Stimulated activated naive CD8-positive, alpha-beta T cell treated with anti-CD3 and anti-CD28 coated beads, Interleukin-15, Interleukin-2, amounts not matched to agents 100 U/mL and 50 U/mL, for 24 hours (primary cell): ENCODE data around the gene THAP7.
A peak's percentile ranks its signal among the peaks of the same experiment; 100 is the strongest.
"Not testable (repeated sequence)": the region's sequence is repeated elsewhere in the genome, so short reads cannot be mapped to it uniquely, and the experiment has no call there.

Experiments used
- ATAC-seq: fragments of 150-1000 bp; cut with Tn5 transposase; one replicate; pipeline ENCODE4 v1.10.0; 2021
- DNase-seq: peaks from one replicate; pipeline ENCODE4 v3.0.0; 2021

Gene THAP7, protein sequence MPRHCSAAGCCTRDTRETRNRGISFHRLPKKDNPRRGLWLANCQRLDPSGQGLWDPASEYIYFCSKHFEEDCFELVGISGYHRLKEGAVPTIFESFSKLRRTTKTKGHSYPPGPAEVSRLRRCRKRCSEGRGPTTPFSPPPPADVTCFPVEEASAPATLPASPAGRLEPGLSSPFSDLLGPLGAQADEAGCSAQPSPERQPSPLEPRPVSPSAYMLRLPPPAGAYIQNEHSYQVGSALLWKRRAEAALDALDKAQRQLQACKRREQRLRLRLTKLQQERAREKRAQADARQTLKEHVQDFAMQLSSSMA

DNA sequence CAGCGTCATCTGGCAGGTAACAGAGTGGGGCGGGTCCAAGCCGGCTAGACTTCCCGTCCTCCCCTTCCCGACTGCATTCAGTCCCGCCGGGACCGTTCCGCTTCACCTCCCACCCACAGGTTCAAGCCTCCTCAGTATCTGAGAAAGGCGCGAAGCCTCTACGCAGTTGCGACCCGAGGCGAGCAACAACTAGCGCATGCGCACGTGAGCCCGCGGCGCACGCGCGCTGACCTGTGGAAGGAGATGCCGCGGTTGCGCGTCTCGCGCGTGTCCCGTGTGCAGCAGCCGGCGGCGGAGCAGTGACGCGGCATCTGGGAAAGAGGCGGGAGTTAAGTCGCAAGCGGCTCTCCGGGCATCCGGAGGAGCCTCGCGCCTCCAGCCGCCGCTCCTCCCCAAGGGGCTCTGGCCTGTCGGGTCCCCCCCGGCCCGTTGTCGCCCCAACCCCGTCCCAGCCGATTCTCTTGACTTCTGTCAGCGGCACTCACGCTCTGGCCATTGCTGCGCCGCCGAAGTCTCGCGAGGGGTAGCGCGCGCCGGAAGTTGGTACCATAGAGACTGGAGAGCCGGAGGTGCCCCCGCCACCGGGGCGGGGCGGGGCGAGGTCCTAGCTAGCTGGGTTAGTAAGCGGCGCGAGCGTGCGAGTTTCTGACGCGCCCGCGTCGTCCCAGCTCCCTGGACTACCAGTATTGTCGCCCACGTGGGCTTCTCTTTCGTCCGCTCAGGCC is at the start of gene THAP7:
Gene THAP7 (minus strand): TSS at position 518 of the 725 bp plus-strand sequence. CDS start 207 bp downstream, at position 311.
- ATAC-seq (peak; percentile 93), DNase-seq (peak; percentile 97)

DNA sequence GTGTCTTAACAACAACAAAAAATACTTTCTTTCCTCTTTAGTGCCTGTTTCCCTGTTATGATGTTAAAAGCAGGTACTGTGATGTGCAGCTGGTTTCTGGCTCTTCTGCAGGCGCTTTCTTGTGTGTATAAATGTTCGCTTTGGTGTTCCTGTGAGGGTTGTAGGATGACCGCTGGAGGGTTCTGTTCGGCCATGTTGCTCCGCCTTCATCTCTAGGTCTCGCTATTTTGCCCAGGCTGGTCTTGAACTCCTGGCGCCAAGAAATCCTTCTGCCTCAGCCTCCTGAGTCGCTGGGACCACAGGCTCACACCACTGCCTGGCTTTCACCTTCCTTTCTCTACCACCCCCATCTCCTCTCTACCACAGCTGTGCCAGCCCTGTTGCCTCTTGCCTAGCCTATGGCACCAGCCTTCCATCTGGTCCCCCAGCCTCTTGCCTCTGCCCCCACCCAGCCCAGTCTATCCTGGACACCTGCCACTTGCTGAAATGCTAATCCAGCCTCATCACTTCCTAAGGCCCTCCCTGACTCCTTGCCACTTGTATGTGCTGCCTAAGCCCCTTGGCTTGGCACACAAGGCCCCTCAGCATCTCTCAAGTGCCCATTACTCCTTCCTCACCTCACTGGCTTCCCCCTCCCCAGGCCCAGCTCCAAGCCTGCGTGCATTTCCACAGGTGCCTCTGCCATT is 49.4 kb upstream of the THAP7 start:
- ATAC-seq: no peak
- DNase-seq: no peak

DNA sequence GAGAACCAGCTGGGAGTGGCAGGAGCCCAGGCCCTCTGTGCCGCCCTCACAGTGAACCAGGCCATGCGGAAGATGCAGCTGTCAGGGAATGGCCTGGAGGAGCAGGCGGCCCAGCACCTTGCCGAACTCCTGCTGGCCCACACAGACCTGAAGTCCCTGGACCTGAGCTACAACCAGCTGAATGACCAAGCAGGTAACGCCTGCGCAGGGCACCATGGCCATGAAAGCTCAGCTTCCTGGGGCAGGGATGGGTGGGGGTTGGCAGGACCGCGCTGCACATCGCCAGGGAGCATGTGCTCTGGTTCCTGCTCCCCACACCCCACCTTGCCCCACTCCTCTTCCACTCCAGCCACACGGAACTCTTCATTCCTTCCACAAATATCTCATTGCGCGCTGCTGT is 47.0 kb upstream of the THAP7 start:
- DNase-seq, ATAC-seq: not testable (repeated sequence)

DNA sequence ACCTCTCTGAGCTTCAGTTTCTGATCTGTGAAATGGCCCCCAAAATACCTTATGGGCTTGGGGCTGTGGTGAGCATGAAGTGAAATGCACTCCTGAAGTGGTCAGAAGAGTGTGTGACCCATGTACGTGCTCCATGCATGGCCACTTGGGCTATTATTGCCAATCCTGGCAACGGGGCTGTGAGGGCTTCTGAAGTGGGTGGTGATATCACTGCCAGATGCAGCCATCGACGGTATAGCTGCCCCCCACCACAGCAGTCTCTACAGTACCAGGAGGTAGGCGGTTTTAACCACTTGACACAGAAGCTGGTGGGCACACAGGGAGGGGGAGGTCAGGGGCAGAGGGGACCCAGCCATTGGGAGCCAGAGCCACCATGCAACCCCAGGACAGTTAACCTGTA is 46.5 kb upstream of the THAP7 start:
- not testable (repeated sequence) for ATAC-seq

DNA sequence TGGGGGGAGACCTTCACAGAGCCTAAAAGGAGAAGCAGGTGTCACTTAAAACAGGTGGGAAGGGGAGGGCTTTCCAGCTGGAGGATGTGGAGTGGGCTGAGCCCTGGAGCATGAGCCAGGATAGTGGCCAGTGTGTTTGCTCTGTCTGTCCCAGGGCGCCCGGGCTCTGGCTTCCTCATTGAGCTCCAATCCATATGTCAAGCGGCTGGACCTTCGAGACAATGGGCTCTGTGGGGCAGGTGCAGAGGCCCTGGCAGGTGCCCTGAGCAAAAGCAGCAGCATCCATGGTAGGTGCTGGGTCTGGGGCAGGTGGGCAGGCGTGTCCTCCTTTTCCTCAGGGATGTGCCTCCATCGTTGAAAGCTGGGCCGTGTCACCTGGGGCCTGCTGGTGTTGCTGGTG is 45.8 kb upstream of the THAP7 start:
- DNase-seq (no peak), ATAC-seq (no peak)

More for the DNA sequence above, 46.5 kb upstream of the THAP7 start:
- DNase-seq: not testable (repeated sequence)

DNA sequence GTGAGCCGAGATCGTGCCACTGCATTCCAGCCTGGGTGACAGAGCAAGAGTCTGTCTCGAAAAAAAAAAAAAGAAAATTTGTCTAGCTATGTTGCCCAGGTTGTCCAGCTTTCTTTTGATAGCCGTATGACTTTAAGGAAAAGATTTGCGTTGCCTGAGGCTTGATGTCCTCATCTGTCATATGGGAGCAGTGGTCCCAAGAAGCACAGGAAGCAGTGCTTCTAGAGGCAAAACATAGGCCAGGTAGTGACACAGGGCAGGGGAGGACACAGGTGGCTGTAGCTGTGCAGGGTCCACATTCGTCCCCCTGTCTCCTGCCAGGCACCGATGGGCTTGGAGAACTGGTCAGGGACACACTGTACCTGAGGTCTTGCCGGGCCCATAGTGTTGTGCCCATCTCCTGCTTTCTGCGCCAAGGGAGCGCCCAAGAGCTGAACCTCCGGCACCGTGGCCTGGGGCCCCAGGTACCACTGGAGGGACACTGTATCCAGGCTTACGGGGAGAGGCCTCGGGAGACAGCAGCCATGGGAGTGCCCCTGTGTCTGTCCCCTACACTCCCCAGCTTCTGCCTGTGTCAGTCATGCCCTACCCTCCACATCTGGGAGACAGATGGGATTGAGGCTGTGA is 45.2 kb upstream of the THAP7 start:
- DNase-seq (no peak), ATAC-seq (no peak)

DNA sequence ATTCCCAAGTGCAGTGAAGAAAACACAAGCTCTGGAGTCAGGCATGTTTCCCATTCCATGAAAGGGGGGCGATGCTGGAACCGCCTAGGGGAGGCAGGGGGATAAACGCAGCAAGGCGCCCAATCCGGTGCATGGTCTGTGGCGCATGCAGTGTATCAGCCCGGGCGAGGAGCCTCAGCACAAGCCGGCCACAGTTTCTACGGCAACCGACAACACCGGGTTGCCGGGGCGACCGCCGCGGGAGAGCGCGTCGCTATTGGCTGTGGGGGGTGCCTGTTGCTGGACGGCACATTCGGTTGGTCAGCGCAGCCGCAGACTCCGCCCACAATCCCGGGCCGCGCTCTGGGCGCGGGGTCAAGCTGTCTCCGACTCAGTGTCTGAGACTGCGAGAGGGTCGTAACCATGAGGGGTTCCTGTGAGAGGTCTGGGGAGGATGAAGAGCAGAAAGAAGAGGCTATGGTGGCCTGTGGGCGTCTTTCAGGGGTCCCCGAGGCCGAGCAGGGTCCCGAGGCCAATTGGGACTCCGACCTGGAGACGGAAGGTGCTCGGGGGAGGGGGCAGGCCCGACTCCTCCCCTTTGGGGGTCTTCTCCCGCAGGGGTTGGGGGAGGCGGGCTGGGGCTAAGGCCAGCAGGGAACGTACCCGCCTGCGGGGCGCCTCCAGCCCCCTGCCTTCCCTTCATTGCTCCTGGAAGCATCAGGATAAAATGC is 43.8 kb upstream of the THAP7 start, which contains the start of gene LRRC74B:
Gene LRRC74B (plus strand): TSS at position 362 of the 710 bp plus-strand sequence. CDS start 41 bp downstream, at position 403.
- ATAC-seq: peak; percentile 94
- DNase-seq: peak; percentile 84

DNA sequence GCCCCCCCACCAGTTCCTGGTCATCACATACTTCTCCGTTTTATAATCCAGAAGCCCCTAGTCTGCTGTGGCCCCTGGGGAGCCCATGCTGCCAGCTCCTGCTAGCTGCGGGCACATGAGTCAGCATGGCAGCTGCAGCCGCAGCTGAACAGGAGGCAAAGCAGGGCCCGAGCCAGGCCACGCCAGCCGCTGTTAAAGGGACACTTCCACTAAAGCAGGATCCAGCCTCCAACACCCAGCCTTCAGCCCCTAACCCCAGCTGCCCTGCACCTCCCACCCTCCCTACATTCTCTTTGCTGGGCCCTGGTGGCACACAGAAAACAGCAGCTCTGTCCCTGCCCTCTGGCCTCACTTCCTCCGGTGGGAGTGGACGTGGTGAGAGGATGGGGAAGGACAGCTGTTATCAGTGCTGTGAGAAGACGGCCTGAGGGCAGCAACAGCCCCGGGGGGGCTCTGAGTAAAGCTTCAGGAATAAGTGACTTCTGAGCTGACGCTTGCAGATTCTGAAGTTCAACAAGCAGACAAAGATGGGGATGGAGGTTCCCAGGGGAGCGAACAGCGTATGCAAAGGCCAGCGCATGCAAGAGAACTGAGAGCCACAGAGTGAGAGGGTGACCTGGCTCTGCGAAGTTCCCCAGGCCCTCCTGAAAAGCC is 43.1 kb upstream of the THAP7 start:
- no peak for DNase-seq

DNA sequence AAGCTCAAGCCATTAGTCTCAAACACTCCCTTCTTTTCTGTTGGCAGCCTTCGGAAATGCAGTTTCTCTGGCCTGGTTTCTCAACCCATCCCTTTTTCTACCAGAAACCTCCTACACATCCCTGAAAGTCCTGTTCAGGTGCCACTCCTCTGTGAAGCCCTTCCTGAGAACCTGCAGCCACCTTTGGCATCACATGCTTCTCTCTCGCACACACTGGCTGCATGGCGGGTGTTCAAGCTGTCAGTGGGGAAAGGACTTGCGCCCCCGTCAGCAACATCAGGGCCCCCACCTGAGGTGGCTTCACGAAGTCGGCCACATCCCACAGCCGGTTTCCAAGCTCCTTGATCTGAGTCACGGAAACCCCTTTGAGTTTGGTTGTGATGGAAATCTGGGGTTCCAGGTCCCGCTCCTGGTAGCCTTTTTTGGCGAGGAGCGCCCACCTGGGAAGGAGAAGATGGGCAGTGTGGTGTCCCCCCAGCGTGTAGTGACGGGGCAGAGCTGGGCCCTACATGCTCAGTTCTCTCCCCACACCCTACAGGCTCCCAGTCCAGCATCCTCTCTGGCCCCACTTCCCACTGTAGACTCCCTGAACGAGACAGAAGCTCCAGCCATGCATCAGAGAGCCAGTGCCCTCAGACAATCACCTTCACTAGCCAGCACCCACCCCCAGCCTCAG is 42.1 kb upstream of the THAP7 start:
- ATAC-seq (no peak), DNase-seq (no peak)

More for the DNA sequence above, 43.1 kb upstream of the THAP7 start:
- peak; percentile 33 for ATAC-seq

DNA sequence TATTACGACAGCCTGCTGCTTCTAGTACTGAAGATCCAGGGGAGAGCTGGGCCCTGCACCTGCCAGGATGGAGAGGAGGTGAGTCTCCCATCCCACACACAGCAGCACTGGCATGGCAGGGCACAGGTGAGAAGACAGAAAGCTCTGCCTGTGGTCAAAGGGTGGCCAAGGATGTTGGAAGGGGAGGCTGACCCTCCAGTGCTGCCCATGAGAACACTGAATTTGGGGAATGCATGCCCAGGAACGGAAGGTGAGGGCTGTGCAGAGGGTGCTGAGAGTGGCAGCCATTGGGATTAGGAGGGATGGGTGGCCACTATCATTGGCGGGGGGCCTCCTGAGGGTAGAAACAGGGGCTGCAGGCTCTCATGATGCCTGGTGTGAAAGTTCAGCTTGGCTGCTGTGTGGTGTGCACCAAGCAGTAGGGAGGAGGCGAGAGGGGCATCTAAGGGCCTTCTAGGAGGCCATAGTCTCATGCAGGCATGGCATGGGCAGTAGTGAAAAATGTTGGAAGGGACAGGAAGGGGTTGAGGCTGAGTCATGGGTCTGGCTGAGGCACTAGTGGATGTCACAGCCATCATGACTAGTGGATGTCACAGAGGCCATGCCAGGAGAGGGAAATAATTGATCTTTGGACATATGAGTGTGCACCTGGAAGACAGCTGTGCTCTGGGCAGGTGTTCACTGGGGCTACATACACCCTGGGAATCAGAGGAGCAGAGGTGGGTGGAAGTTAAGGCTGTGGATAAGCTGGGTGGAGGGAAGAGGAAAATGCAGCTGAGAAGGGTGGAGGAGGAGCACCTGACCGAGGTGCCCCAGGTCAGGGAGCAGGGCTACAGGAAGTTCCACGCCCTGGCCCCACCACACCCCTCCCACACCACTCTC is 41.3 kb upstream of the THAP7 start:
- ATAC-seq (no peak), DNase-seq (no peak)

DNA sequence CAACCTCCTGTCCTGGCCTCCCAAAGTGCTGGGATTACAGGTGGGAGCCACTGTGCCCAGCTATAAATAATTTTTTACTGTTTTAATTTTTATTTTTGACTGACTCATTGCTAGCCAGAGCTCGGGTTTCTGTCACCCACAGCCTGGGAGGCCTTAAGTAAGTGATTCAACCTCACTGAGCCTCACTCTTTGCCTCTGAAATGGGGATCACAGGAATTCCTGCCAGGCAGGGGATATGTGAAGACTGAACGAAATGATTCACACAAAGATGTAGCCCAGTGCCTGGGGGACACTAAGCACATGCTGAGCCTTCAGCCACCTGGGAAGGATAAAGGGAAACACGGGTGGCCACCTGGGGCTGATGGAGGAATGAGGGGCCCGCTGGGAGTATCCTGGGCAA is 40.0 kb upstream of the THAP7 start:
- ATAC-seq: no peak

DNA sequence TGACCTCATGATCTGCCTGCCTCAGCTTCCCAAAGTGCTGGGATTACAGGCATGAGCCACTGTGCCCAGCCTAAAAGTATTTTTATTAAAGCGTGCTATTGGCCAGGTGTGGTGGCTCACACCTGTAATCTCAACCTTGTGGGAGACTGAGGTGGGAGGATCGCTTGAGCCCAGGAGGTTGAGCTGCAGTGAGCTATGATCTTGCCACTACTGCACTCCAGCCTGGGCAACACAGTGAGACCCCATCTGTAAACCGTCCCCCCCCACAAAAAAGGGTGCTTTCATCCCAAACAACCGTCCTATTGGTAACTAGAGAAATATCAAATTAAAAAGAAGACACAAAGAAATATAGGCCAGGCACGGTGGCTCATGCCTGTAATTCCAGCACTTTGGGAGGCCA is 37.2 kb upstream of the THAP7 start:
- not testable (repeated sequence) for ATAC-seq, DNase-seq

More for the DNA sequence above, 40.0 kb upstream of the THAP7 start:
- no peak for DNase-seq

DNA sequence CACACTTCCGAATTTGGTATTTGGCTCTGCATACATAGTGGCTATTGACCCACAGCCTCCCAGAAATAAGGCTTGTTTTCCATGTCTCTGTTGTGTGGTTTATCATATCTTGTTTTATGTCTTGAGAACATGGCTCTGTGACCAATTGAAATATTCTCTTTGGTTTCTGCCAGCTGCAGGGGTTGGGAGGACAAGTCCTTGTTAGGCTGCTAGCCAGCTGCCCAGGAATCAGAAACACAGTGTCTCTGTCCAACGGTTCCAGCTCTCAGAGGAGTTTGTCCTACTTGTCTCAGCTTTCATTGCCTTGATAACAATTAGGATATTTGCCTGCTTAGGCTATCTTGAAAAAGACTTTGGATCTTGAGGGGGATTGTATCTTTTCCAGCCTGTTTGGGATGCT is 36.5 kb upstream of the THAP7 start:
- ATAC-seq (no peak), DNase-seq (no peak)

DNA sequence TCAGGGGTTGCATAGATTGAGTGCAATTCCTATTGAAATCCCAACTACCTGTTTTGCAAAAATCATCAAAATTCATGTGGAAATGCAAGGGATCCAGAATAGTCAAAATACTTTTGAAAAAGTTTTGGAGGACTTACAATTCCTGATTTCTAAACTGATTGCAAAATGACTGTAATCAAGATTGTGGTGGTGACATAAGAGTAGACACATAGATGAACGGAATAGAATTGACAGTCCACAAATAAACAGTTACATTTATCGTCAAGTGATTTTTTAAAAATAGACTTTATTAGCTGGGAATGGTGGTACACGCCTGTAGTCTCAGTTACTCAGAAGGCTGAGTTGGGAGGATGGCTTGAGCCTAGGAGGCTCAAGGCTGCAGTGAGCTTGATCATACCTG is 33.1 kb upstream of the THAP7 start:
- ATAC-seq: no peak
- DNase-seq: no peak

DNA sequence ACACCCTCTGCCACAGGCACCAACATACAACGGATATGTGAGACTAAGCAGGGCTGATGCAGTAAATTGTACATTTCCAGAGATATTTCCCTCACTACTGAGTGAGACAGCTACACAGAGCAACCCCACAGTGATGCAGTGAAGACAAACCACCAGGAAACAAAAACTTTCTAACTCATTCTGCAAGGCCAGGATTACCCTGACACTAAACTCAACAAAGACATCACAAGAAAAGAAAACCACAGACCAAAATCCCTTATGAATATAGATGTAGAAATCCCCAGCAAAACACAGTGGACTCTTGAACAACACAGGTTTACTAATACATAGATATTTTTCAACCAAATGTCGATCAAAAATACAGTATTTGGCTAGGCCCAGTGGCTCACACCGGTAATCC is 32.0 kb upstream of the THAP7 start:
- no peak for ATAC-seq

DNA sequence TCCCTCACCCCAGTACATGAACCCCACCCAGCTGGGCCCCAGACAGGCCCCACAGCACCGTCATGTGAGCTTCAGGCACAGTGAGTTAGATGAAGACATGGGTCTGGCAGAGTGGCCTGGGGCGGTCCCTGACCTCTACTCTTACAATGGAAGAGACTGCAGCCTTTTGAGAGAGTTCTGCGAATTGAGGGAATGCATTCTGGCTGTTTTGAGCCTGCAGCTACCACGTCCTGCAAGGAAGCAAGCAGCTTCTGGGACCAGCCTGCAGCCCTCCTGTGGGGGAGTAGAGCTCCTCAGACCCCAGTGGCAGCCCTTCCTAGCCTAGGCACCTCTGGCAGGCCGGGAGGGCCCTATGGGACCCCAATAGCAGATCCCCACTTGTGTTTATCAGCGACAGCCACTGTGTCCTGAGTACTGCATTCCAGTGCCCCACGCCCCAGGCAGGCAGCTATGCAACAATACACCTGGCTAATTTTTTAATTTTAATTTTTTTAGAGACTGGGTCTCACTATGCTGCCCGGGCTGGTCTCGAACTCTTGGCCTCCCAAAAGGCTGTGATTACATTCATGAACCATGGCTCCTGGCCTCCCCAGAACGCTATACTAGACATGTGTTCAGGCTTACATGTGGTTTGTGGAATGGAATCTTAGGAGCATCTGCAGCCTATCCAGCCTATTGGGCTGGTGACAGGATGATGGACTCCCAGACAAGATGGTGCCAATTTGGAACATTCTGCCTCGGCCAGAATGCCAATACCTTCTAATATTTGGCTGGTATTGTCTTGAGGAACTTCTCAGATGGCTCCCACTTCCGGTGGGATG is 31.2 kb upstream of the THAP7 start:
- ATAC-seq (no peak), DNase-seq (no peak)

More for the DNA sequence above, 32.0 kb upstream of the THAP7 start:
- no peak for DNase-seq

DNA sequence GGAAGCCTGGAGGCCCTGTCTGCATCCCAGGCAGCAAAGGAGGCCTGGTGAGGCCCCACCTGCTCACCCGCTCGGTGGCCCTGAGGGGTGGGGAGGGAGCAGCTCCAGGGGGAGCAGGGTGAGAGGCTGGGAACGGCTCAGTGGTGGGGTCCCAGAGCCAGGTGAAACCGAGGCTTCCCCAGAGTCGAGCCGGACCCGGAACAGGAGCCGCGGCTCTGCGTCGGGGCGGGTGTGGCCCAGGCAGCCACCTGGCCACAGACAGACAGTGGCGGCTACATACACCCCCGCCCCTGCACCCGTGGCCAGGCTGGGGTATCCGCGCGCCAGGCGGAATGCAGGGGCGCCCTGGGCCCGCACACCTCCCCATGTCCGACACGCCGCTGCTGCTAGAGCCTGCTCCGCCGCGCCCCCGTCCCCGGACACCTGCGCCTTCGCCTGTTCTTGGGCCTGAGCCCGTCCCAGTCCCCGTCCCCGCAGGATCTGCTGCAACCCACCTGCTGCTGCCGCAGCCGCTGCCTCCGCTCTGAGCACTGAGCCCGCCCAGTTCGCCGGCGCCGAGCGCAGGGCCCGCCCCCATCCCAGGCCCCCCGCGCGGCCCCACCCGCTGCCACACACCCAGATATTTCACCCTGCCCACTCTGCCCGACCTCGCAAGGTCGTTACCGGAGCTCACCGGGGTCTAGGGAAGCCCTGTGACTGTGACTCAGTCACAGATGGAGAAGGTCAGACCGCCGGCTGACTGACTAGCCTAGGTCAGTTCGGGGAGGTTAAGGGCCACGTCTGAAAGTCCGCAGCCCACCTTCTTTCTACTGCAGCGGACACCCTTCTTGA is 30.3 kb upstream of the THAP7 start, which contains the start of gene SLC7A4:
Gene SLC7A4 (minus strand): TSS at position 525 of the 831 bp plus-strand sequence. CDS start 749 bp downstream, outside the sequence.
- DNase-seq (no peak), ATAC-seq (no peak)
